SHP77 (cell line): Measurements from ENCODE around the gene DDX46.
"Not testable (repeated sequence)": the region's sequence is repeated elsewhere in the genome, so short reads cannot be mapped to it uniquely, and the experiment has no call there.

Source experiments
- DNase-seq, 2 experiments: peaks; one replicate each; lab custom pipeline; 2025; lab: John Stamatoyannopoulos, UW

DDX46 gene

DNA sequence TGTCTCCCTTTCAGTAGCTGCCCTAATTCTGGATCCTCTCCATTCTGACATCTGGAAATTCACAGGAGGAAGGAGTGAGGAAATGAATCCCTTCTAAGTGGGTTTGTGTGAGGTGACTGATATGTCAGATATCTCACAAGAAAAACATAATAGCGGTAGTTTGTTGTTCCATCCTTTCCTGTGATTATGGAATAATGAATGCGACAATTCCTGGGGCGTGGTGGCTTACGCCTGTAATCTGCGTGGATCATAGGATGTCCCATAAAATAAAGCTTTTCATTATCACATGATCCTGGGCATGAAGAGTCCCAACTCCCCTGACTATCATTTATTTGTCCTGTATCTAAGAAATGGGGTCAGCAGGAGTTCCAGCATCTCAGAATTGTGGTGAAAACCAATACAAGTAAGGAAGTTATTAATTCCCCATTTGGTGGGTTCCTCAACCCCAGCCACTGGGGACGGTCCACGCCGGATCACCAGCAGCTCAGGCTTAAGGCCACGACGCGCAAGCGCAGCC, 86.8 kb downstream of the DDX46 start:
- DNase-seq, result no peak

DNA sequence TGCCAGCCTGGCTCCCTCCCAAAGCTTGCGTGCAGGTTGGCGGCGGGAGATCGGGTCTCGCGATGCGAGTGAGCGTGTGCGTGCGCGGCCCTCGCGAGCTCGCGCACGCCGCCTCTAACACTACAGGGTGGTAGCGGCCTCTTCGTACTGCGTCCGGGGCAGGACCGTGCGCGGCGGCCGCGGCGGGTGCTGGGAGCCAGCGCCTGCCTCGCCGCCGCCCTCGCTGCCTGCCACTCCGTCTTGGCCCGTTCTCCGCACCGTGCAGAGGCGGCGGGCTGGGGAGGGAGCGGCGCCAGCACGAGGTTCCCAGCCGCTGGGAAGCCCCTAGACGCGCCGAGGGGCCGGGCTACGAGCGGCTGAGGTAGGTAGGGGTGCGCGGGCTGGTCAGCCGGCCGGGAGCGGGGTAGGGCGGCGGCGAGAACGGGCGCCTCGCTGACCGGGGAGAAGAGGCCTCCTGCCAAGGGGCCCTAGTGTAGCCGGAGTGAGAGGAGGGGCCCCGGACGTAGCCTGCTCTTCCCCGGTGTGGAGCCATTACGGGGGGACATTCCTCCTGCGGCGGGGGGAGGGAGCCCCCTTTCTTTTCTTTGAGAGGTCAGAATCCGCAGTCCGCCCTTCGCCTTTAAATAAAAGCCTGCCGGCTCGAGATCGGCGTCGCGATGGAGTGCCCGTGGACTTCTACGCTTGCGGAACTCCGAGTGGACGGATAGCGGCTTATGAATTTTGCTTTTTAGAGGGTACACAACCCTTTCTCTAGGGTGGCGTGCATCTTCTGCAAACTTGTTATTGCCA, 87.5 kb downstream of the DDX46 start, which contains the start of gene C5orf24:
TSS of gene C5orf24 (plus strand) at position 117 of the 789 bp plus-strand sequence. CDS start 8,933 bp downstream, outside the sequence.
- DNase-seq, result peak; percentile 83 to 94

DNA sequence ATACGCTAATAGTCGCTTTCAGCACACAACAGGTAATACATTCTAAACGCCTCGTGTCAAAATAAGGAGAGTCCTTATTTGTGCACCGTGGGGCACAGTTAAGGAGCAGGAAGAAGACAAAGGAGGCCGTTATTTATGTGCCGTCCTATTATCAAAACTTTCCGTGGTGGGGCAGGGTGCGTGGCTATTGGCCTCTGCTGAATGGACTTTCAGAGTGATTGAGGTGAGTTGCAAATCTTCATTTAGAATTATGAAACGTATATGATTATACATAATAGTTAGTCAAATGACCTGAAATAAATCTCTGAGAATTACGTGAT, 88.0 kb downstream of the DDX46 start:
- DNase-seq, result no peak

DNA sequence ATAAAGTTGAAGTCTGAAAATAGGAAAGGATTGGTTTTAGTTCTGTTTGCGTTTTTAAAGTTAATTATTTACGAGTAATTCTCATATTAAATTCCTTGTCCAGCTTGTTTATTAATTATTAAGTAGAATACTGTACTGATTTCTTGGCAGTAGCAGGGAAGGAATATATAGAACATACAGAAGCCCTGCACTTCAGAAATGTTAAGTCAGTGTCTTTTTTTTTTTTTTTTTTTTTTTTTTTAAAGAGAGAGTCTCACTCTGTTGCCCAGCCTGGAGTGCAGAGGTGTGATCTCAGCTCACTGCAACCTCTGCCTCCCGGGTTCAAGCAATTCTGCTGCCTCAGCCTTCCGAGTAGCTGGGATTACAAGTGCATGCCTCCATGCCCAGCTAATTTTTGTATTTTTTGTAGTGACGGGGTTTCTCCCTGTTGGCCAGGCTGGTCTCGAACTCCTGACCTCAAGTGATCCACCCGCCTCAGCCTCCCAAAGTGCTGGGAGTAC, 90.9 kb downstream of the DDX46 start:
- DNase-seq, result not testable (repeated sequence)

- no peak for DNase-seq
Measured at GRCh38 chr5:134851307-134851923, 92.8 kb downstream of the DDX46 start.

- DNase-seq, result not testable (repeated sequence)
Measured at GRCh38 chr5:134856465-134856864, 97.9 kb downstream of the DDX46 start.

GRCh38 chr5:134857401-134857800, 98.8 kb downstream of the DDX46 start:
- no peak for DNase-seq

GRCh38 chr5:134864707-134865106, 106.1 kb downstream of the DDX46 start:
- no peak for DNase-seq

GRCh38 chr5:134873494-134873893, 114.9 kb downstream of the DDX46 start:
- peak; percentile 10 to 13 for DNase-seq

DNA sequence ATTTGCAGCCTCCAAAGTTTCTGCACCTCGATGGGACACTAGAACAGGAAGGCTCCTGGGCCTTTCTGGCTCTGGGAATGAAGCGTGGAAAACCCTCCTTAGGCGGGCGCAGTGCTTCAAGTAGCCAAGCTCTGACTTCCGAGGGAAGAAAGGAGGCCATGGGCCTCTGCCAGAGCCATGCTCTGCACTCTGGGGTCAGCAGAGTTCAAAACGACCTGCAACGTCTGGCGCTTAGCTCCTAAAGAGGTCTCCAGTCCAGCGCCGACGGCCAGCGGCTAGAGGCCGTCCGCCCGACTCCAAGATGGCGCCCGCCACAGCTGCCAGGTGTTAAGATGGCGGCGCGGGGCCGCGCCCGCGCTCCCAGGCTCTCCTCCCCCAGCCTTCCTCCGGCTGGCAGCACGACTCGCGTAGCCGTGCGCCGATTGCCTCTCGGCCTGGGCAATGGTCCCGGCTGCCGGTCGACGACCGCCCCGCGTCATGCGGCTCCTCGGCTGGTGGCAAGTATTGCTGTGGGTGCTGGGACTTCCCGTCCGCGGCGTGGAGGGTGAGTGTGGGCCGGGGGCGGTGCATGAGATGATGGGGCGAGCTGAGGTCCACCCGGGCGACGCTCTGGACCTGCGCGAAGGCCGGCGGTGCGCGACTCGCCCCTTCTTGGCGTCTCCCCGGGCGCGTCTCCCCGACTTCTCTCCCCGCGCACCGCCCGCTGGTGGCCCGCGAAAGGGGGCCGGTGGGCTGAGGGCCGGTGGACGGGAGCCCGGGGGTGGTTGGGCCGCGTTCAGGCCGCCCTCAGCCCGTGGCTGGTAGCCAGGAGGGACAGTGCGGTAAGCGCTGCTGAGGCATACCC, 115.6 kb downstream of the DDX46 start, which contains the start of gene TXNDC15:
TSS of gene TXNDC15 (plus strand) at position 385 of the 844 bp plus-strand sequence. CDS start at position 442, 57 bp downstream.
- DNase-seq, result peak; percentile 69 to 79

- peak in 1 of 2 experiments; percentile 36 for DNase-seq
Measured at GRCh38 chr5:134874831-134875655, 116.5 kb downstream of the DDX46 start.

GRCh38 chr5:134877159-134877558, 118.6 kb downstream of the DDX46 start:
- no peak for DNase-seq

DNA sequence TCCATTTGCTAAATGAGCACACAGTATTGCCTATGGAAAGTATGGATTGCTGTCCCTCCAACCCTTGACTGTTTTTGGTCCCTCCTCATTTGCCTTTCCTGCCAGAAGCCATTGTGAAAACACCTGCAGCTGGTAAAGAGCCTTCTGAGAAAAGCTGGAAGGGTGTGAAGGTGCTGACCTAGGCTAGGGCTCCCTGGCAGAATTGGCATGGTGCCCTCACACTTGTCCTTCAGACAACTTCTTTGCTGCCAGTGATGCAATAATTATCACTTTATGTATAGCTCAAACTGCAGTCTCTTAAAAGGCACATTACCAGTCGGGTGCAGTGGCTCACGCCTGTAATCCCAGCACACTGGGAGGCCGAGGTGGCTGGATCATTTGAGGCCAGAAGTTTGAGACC, 119.8 kb downstream of the DDX46 start:
- no peak for DNase-seq

GRCh38 chr5:134879456-134879855, 120.9 kb downstream of the DDX46 start:
- no peak for DNase-seq
